ENCODE measurements around the gene PPP1R18.
A peak's percentile ranks its signal among the peaks of the same experiment; 100 is the strongest.

PPP1R18 gene

DNA sequence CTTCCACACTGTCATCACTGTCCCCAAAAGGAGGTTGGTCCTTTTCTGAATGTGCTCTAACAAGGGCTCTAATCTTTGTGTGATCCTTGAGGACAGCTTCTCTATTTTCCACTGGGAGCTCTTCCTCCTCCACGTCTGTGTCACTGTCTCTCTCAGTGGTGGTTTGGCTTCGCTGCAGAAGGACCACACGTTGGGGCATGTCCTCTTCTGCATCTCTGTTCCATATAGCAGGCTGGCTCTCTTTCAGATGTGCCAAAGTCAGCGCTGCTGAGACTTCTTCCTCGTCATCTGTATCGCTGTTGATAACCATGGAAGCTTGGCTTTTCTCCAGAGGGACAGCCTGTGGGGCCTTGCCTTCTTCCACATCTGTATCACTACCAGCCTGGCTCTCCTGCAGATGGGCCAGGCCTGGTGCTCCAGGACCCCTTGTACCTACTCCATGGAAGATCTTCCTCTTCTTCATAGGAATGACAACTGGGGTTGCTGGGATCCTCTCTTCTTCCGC lies 26.0 kb upstream of the PPP1R18 start:
- DNase-seq (ENCODE audit: low spot score in 2 of 2), result no peak
- Histone ChIP-seq H3K4me1 (peaks cover 7% of the 10 kb centered on the region), H3K9me3 (no peaks in the 10 kb centered on the region), H3K4me3 (no peak overlapping the region), H3K36me3 (replicated peaks) (peaks cover 73% of the 10 kb centered on the region), H3K27me3 (ENCODE audit: low read depth) (no peaks in the 10 kb centered on the region)
- in situ Hi-C loops (cut with MboI; ENCODE audit: low sequenced_read_pairs), result no loop called here

DNA sequence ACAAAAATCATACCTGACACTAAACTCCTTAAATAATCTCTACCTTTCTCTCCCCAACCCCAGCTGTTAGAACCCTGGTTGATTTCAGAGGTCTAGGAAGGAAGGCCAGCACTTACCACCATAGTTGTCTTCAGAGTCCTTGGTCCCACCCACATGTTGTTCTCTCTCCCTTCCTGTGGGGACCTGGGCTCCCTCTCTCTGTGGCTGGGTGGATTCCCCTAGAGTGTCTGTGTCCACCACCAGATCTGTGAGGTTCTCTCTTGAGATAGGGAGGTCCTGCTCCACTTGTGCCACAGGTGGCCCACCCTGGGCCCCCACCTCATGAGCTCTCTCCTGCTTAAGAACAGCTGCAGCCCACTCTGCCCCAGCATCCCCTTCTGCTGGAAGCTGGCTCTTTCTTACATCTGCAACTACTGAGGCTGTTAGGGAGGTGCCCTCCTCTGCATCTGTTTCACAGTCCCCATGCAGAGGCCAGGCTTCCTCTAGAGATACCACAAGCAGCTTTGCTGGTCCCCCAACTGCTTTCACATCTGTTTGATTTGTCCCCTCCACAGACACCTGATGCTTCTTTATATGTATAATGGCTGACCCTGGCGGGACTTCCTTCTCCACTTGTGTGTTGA lies 25.4 kb upstream of the PPP1R18 start:
- in situ Hi-C loops (cut with MboI; ENCODE audit: low sequenced_read_pairs), result no loop called here
- Histone ChIP-seq H3K9me3 (no peaks in the 10 kb centered on the region), H3K27me3 (ENCODE audit: low read depth) (no peaks in the 10 kb centered on the region), H3K36me3 (replicated peaks) (peaks cover 79% of the 10 kb centered on the region), H3K4me3 (no peak overlapping the region), H3K4me1 (peaks cover 7% of the 10 kb centered on the region)
- DNase-seq (ENCODE audit: low spot score in 2 of 2), result no peak

DNA sequence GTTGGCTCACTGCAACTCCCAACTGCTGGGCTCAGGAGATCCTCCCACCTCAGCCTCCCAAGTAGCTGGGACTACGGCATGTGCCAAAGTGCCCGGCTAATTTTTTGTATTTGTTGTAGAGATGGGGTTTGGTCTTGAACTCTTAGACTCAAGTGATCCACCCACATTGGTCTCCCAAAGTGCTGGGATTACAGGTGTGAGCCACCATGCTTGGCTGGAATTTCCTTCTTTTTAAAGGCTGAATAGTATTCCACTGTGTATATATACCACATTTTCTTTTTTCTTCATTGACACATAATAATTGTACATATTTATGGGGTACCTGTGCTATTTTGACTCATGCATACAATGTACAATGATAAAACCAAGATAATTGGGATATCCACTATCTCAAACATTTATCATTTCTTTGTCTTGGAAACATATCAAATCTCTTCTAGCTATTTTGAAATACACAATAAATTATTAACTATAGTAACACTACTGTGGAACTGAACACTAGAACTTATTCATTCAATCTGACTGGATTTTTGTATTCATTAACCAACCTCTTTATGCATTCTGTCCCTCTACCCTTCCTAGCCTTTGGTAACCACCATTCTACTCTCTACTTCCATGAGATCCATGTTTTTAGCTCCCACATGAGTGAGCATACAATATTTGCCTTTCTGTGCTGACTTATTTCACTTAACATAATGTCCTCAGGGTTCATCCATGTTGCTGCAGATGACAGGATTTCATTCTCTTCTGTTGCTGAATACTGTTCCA lies 22.8 kb upstream of the PPP1R18 start:
- Histone ChIP-seq H3K9me3 (no peaks in the 10 kb centered on the region), H3K27me3 (ENCODE audit: low read depth) (no peaks in the 10 kb centered on the region), H3K4me3 (no peak overlapping the region), H3K36me3 (replicated peaks) (peaks cover 73% of the 10 kb centered on the region), H3K4me1 (no peaks in the 10 kb centered on the region)
- in situ Hi-C loops (cut with MboI; ENCODE audit: low sequenced_read_pairs), result no loop called here
- no peak for DNase-seq (ENCODE audit: low spot score in 2 of 2)

DNA sequence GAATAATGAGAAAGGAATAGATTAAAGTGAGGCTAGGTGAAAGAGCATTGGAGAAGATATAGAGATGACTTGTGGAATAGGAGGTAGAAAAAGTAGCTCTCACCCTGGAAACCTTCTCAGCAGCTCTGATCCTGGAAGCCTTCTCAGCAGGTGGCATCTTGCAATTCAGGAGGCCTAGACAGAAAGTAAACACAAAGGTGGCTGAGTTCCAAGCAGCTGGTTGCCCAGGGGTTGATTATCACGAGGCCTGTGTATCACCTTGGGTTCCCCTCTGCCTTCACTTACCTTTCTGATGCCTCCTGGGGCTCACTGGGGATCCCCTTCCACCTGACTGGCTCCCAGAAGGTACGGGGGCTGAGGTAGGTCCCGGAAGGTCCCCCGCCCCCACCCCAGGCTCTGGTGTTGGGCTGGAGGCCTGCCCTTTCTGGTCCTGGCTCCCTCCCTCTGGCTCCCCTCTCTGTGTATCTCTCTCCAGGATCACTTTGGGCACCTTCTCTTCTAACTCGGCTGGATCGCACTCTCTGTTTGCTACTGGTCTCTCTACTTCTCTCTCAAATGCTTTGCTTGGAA lies 20.9 kb upstream of the PPP1R18 start:
- H3K36me3 ChIP-seq (replicated peaks), result peaks cover 70% of the 10 kb centered on the region
- no peaks in the 10 kb centered on the region for H3K4me1 ChIP-seq
- DNase-seq (ENCODE audit: low spot score in 2 of 2), result no peak
- no peaks in the 10 kb centered on the region for H3K9me3 ChIP-seq
- H3K4me3 ChIP-seq, result no peak overlapping the region
- H3K27me3 ChIP-seq (ENCODE audit: low read depth), result no peaks in the 10 kb centered on the region
- in situ Hi-C loops (cut with MboI; ENCODE audit: low sequenced_read_pairs), result no loop called here

DNA sequence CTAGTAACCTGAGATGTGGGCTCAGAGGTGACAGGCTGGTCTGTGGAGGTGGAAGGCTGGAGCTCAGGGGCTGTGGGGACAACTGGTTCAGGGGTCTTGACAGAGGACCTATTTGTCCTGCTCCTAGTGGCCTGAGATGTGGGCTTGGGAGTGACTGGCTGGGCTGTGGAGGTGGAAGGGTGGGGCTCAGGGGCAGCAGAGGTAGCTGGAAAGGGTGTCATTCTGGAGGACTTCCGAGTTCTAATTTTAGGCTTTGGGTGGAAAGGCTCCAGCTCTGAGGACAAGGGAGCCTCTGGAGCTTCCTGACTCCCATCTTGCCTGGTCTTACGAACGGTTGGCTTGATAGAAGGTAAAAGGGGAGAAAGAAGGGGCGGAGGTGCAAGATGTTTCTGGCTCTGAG lies 19.2 kb upstream of the PPP1R18 start:
- Histone ChIP-seq H3K4me3 (no peak overlapping the region), H3K4me1 (no peaks in the 10 kb centered on the region), H3K36me3 (replicated peaks) (peaks cover 63% of the 10 kb centered on the region), H3K9me3 (no peaks in the 10 kb centered on the region), H3K27me3 (ENCODE audit: low read depth) (no peaks in the 10 kb centered on the region)
- in situ Hi-C loops (cut with MboI; ENCODE audit: low sequenced_read_pairs), result no loop called here
- no peak for DNase-seq (ENCODE audit: low spot score in 2 of 2)

DNA sequence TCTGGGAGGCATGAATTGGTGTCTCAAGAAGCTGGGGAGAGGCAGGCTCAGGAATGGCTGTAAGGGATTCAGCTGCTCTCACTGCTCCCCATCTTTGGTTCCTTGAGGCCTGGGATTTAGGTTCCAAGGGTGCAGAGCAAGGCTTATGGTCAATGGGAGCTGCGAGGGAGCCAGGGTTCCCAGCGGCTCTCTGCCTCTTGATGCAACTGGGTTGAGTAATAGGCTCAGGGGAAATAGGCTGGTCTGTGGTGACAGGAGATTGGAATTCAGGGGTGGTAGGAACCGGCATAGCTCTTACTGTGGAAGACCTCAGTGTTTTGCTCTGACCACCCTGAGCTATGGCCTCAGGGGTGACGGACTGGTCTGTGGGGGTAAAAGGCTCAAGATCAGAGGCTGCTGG lies 17.4 kb upstream of the PPP1R18 start:
- Histone ChIP-seq H3K36me3 (replicated peaks) (peaks cover 58% of the 10 kb centered on the region), H3K4me1 (no peaks in the 10 kb centered on the region), H3K27me3 (ENCODE audit: low read depth) (no peaks in the 10 kb centered on the region), H3K4me3 (no peak overlapping the region), H3K9me3 (no peaks in the 10 kb centered on the region)
- in situ Hi-C loops (cut with MboI; ENCODE audit: low sequenced_read_pairs), result no loop called here
- no peak for DNase-seq (ENCODE audit: low spot score in 2 of 2)

DNA sequence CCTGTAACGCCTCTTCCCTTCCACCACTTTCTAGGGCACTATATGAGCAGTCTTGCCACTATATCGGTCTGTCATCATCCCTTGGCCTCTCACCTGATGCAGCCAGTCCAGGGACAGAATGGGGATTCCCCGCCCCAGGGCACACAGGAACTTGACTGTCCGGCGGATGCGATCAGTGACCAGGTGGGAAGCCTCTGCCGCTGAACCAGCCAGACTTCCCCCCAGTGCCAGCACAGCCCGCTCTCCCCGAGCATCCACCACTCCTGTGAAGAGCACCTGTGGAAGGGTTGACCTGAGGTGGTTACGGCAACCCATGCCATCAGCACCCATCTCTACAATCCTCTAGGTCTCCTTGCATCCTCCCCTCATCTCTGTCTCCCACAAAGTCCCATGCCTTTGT lies 16.6 kb upstream of the PPP1R18 start:
- H3K27me3 ChIP-seq (ENCODE audit: low read depth), result no peaks in the 10 kb centered on the region
- in situ Hi-C loops (cut with MboI; ENCODE audit: low sequenced_read_pairs), result no loop called here
- H3K4me1 ChIP-seq, result no peaks in the 10 kb centered on the region
- H3K4me3 ChIP-seq, result no peak overlapping the region
- H3K36me3 ChIP-seq (replicated peaks), result peaks cover 55% of the 10 kb centered on the region
- no peaks in the 10 kb centered on the region for H3K9me3 ChIP-seq
- no peak for DNase-seq (ENCODE audit: low spot score in 2 of 2)

DNA sequence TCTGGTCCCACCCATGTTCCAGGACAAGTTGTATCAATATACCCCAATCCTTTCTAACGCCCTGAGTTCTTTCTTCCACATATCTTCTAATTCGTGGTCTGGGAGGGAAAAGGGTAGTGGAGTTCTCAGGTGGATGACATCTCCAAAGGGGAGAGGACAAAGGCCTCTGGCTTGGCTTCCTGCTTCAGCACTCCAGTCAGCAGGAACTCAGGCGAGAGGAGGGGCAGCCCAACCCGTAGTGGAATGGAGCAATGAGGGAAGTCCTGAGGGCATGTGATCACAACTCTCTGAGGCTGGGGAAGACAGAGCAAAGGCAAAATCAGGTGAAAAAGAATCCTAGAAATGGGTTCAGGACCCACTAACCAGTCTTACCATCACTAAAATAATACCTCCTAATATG lies 13.9 kb upstream of the PPP1R18 start:
- peaks cover 44% of the 10 kb centered on the region for H3K36me3 ChIP-seq (replicated peaks)
- H3K27me3 ChIP-seq (ENCODE audit: low read depth), result no peaks in the 10 kb centered on the region
- no peaks in the 10 kb centered on the region for H3K4me1 ChIP-seq
- no peak overlapping the region for H3K4me3 ChIP-seq
- no peaks in the 10 kb centered on the region for H3K9me3 ChIP-seq
- DNase-seq (ENCODE audit: low spot score in 2 of 2), result no peak
- in situ Hi-C loops (cut with MboI; ENCODE audit: low sequenced_read_pairs), result no loop called here

DNA sequence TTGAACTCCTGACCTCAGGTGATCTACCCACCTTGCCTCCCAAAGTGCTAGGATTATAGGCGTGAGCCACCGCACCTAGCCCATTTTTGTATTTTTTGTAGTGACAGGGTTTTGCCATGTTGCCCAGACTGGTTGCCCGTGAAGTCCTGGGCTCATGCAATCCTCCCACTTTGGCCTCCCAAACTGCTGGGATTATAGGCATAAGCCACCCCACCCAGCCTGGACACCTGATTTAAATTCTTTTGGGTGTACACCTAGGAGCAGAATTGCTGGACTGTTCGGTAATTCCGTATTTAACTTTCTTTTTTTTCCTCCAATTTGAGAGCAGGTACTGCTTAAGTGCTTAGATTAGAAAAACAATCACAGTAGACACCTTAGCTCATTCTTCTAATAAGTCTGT lies 10.0 kb upstream of the PPP1R18 start:
- DNase-seq (ENCODE audit: low spot score in 2 of 2), result no peak
- Histone ChIP-seq H3K9me3 (no peaks in the 10 kb centered on the region), H3K36me3 (replicated peaks) (peaks cover 21% of the 10 kb centered on the region), H3K4me1 (peaks cover 3% of the 10 kb centered on the region), H3K27me3 (ENCODE audit: low read depth) (no peaks in the 10 kb centered on the region), H3K4me3 (no peak overlapping the region)
- in situ Hi-C loops (cut with MboI; ENCODE audit: low sequenced_read_pairs), result no loop called here

DNA sequence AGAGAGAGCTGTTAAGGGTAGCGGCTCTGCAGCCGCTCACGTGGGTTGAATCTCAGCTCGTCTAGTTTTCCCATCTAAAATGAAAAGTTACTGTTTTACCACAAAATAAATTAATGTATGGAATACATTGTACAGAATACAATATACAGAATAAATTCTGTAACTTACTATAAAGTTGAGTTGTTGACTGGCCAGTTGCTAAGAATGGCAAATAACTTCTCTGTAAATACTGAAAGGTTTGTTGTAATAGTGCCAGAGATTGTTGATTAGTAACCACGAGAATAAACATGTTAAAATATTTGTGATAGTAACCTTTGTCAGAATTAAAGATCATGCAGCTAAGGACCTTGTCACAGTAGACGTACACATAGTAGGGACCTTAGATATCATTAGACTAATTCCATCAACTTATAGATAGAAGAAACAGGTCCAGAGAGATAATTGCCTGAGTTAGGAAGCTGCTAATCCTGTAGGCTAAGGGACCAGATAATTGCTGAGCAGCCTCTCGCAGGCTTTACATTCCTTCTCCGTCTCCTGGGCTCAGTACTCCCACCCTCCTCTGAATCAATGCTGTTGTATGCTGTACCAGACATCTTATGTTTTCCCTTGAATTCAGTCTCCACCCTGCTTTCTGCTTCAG lies 4.9 kb upstream of the PPP1R18 start:
- no peaks in the 10 kb centered on the region; the same call in 1 of the 2 replicates for H3K36me3 ChIP-seq (replicated peaks)
- H3K4me3 ChIP-seq, result peak overlapping the region; percentile 52
- H3K9me3 ChIP-seq, result no peaks in the 10 kb centered on the region
- no peak for DNase-seq (ENCODE audit: low spot score in 2 of 2)
- no peaks in the 10 kb centered on the region for H3K27me3 ChIP-seq (ENCODE audit: low read depth)
- in situ Hi-C loops (cut with MboI; ENCODE audit: low sequenced_read_pairs), result no loop called here
- peaks cover 24% of the 10 kb centered on the region for H3K4me1 ChIP-seq

DNA sequence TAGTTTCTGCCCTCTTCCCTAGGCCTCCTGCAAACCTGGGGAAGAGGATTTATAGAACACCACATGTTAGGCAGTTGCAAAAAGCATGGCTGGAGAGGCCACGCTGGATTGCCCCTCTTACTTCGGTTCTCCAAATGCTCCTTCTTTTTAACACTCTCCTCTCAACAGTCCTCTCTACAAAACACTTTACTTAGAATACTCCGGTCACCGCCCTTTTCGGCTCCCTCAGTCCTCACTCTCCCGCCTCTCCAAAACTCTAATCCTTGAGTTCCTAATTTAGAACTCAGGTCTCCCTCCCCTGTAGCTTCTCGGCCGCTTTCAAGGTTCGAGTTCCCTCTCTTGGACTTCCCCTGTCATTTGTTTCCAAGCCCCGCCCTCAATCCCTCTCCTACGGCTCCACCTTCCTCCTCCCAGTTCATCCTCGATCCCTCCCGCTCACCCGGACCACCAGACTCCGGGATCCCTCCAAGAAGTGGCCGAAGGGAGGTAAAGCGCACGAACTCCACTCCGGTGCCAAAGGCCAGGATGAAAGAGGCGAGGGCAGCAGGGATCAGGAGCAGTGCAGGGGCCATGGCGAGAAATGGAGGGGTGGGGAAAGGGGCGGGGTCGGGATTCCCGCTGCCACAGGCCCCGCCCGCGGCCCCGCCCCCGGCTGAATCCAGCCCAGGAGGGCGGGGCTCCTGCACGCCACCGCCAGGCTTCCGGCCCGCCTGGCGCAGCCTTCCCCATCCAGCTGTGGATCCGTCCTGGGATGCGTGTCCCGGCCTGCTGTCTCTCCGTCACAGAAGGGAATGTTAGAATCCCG lies 4.2 kb upstream of the PPP1R18 start, which contains the start of gene NRM:
Gene NRM (minus strand): TSS at position 582 of the 805 bp plus-strand sequence. CDS start 10 bp downstream, at position 572.
- in situ Hi-C loops (cut with MboI; ENCODE audit: low sequenced_read_pairs), result no loop called here
- H3K36me3 ChIP-seq (replicated peaks), result no peaks in the 10 kb centered on the region; the same call in 1 of the 2 replicates
- H3K4me3 ChIP-seq, result peak within 1 kb of the TSS; percentile 52
- H3K9me3 ChIP-seq, result no peaks in the 10 kb centered on the region
- H3K27me3 ChIP-seq (ENCODE audit: low read depth), result no peaks in the 10 kb centered on the region
- H3K4me1 ChIP-seq, result peaks cover 24% of the 10 kb centered on the region
- peak; percentile 95 to 96 for DNase-seq (ENCODE audit: low spot score in 2 of 2)

DNA sequence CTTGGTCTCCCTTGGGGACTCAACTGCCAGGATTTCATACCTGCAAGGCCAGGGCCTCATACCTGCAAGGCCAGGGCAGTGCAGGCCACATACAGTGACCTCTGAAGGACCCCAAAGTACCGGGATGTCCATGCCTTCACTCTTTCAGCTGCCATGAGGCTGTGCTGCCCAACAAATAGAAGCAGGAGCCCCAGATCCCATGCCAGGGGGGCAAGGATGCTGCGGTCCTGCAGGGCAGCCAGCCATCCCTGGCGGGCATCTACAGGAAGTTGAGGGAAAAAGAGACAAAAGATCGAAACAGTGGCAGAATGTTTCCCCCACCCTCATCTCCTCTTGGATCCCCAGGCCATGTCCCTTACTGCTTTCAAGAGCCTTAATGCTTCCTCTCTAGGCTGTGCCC lies 3.5 kb upstream of the PPP1R18 start:
- Histone ChIP-seq H3K4me3 (peak overlapping the region; percentile 52), H3K9me3 (no peaks in the 10 kb centered on the region), H3K27me3 (ENCODE audit: low read depth) (no peaks in the 10 kb centered on the region), H3K4me1 (peaks cover 30% of the 10 kb centered on the region), H3K36me3 (replicated peaks) (no peaks in the 10 kb centered on the region; the same call in 1 of the 2 replicates)
- in situ Hi-C loops (cut with MboI; ENCODE audit: low sequenced_read_pairs), result no loop called here
- no peak for DNase-seq (ENCODE audit: low spot score in 2 of 2)
